Osteocyte (in vitro differentiated cells): ENCODE results near the gene MTX2. TPM values are rescaled to one million over a fixed set of nuclear protein-coding genes. Genes with fewer than 3 reads are reported as not detected.

Source experiments
- DNase-seq: peaks from one replicate; pipeline ENCODE4 v3.0.0; 2021; ENCODE audit warnings: mixed read lengths; ENCODE audit not compliant: unreplicated experiment; ENCODE audit errors: extremely low spot score
- H3K27ac Mint-ChIP-seq: one replicate; pipeline ENCODE4 v1.8.0; 2021; ENCODE audit warnings: mild to moderate bottlenecking, mixed read lengths; ENCODE audit not compliant: unreplicated experiment
- H3K27me3 Mint-ChIP-seq: one replicate; pipeline ENCODE4 v1.8.0; 2021; ENCODE audit warnings: mixed read lengths; ENCODE audit not compliant: unreplicated experiment
- H3K36me3 Mint-ChIP-seq: one replicate; pipeline ENCODE4 v1.8.0; 2021; ENCODE audit warnings: mixed read lengths; ENCODE audit not compliant: unreplicated experiment
- H3K4me1 Mint-ChIP-seq: one replicate; pipeline ENCODE4 v1.8.0; 2021; ENCODE audit warnings: mixed read lengths; ENCODE audit not compliant: unreplicated experiment
- H3K4me3 Mint-ChIP-seq: one replicate; pipeline ENCODE4 v1.8.0; 2021; ENCODE audit warnings: mild to moderate bottlenecking, moderate library complexity, mixed read lengths; ENCODE audit not compliant: unreplicated experiment
- H3K9me3 Mint-ChIP-seq: one replicate; pipeline ENCODE4 v1.8.0; 2021; ENCODE audit warnings: mixed read lengths; ENCODE audit not compliant: unreplicated experiment
- total RNA-seq: library from RNA; stranded (reverse); gene quantifications from 2 replicates; pipeline ENCODE4 v1.2.1, GENCODE V29; 2021
- TF ChIP-seq, protein P1 (sequence below): fragments of 200-600 bp; sonication (generic); IDR thresholded peaks from 2 replicates; pipeline ENCODE4 v1.5.0; 2021; ENCODE audit warnings: antibody characterized with exemption, mild to moderate bottlenecking, moderate library complexity

The MTX2 gene
- total RNA-seq, 1 donor from 2014 or later = 23.6 TPM

DNA sequence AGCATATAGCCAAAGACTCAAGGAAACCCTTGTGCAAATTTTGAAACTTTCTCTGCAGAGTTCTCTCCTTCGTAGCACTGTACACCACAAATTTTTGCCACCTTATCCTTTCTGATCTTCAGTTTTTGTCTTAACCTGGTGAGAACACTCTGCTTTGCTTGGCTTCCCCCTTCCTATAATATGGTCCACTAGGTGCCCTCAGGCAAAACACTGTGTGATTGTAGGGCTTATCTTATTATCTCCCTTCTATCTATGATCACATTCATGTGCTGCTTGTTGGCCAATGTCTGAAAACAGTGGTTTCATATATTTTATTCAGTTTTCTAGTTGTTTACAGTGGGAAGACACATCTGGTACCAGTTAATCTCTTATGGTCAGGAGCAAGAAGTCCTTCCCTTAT lies 111.1 kb downstream of the MTX2 start:
- no peak for DNase-seq
- Mint-ChIP-seq H3K36me3 (peaks cover 3% of the 10 kb centered on the region), H3K27me3 (peaks cover 37% of the 10 kb centered on the region), H3K4me1 (no peaks in the 10 kb centered on the region), H3K9me3 (peaks cover 19% of the 10 kb centered on the region), H3K4me3 (no peak overlapping the region), H3K27ac (no peak overlapping the region)
- TF ChIP-seq, protein P1, sequence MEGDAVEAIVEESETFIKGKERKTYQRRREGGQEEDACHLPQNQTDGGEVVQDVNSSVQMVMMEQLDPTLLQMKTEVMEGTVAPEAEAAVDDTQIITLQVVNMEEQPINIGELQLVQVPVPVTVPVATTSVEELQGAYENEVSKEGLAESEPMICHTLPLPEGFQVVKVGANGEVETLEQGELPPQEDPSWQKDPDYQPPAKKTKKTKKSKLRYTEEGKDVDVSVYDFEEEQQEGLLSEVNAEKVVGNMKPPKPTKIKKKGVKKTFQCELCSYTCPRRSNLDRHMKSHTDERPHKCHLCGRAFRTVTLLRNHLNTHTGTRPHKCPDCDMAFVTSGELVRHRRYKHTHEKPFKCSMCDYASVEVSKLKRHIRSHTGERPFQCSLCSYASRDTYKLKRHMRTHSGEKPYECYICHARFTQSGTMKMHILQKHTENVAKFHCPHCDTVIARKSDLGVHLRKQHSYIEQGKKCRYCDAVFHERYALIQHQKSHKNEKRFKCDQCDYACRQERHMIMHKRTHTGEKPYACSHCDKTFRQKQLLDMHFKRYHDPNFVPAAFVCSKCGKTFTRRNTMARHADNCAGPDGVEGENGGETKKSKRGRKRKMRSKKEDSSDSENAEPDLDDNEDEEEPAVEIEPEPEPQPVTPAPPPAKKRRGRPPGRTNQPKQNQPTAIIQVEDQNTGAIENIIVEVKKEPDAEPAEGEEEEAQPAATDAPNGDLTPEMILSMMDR = no peak

DNA sequence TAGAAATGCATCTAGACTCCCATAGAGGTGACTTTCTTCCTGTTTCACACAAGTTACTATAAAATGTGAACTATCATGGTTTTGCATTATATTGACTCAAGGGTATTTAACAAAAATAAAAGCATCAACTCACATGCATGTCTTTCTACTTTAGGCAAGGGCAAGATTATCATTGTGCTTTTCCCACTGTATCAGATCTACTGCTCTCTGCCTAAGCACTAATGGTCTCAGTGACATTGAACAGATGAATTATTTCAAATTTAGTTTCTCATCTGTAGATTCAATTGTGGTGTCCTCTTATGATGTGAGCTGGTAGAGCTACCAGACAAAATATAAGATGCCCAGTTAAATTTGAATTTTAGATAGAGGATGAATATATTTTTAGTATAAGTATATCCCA lies 113.9 kb downstream of the MTX2 start:
- TF ChIP-seq, protein P1 = no peak
- Mint-ChIP-seq H3K4me1 (peaks cover under 1% of the 10 kb centered on the region), H3K36me3 (peaks cover 3% of the 10 kb centered on the region), H3K27ac (no peak overlapping the region), H3K4me3 (no peak overlapping the region), H3K27me3 (peaks cover 49% of the 10 kb centered on the region), H3K9me3 (peaks cover 19% of the 10 kb centered on the region)
- DNase-seq = no peak

DNA sequence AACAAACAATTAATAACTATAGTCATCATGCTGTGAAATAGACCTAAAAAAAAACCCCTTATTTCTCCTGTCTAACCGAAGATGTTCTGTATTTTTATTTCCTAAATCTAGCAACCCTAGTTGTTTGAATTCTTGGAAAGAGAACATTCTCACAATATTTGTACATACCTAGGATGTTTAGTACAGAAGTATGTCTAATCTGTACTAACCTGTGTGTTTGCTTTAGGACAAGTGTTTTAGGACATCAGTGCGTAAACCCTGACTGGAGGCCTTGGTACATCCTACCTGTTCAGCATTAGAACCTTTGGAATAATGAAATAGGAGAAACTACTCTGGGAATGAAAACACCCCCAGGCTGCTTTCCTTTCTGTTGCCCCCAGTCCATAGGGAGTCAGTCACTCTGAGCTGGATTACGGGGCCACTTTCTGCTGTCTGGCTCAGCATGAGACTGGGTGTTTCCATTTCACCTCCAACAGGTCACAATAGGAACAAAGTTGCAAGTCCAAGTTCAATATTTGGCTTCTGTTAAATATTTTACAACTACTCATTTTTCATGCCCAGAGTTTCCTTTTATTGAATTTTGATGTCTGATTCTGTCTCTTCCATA lies 114.7 kb downstream of the MTX2 start:
- Mint-ChIP-seq H3K27ac (no peak overlapping the region), H3K27me3 (peaks cover 52% of the 10 kb centered on the region), H3K9me3 (peaks cover 11% of the 10 kb centered on the region), H3K36me3 (no peaks in the 10 kb centered on the region), H3K4me3 (no peak overlapping the region), H3K4me1 (peaks cover 7% of the 10 kb centered on the region)
- no peak for DNase-seq
- TF ChIP-seq, protein P1 = no peak

DNA sequence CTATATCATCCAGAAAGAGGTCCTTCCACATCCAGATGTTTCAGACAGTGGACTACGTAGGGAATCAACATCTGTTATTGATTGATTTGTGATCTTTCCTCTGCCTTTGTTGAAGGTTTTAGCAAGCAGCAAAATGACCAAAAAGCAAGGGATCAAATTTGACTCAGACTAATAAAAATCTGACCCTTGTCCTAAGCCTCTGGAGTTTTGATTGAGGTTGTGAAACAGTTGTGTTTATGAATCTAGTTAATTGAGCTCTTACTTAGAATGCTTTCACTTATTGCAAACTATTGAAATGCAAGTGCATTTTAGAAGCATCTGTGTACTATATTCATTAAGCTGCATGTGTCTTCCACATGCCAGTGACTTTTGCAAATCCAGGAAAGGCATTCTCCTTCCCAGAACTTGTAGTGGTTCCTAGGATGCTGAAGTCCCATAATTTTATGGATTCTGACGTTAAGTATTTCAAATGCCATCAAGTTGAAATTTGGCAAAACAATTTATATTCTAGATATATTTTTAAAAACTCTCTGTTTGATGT lies 116.0 kb downstream of the MTX2 start:
- peaks cover 17% of the 10 kb centered on the region for H3K4me1 Mint-ChIP-seq
- no peaks in the 10 kb centered on the region for H3K36me3 Mint-ChIP-seq
- H3K27me3 Mint-ChIP-seq = peaks cover 45% of the 10 kb centered on the region
- DNase-seq = no peak
- TF ChIP-seq, protein P1 = no peak
- no peak overlapping the region for H3K27ac Mint-ChIP-seq
- no peaks in the 10 kb centered on the region for H3K9me3 Mint-ChIP-seq
- no peak overlapping the region for H3K4me3 Mint-ChIP-seq

DNA sequence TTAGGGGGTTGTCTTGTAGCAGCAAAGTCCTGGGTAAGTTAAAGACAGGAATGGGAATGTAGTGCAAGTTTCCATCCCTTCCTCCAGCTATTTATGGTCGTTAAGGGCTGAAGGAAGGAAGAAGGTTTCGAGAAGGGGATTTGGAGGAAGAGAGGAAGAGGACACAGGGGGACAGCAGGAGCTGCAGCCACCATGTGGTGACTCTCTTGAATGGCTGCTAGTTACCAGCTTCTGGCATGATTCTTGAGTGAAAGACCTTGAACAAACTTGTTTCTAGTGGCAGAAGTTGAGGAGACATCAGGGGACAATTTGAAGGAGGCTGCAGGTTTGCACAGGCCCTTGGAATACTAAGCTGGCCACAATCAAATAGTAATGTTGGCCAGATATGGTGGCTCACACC lies 116.6 kb downstream of the MTX2 start:
- no peak for DNase-seq
- Mint-ChIP-seq H3K9me3 (no peaks in the 10 kb centered on the region), H3K27ac (no peak overlapping the region), H3K4me1 (peaks cover 23% of the 10 kb centered on the region), H3K36me3 (no peaks in the 10 kb centered on the region), H3K4me3 (no peak overlapping the region), H3K27me3 (peaks cover 42% of the 10 kb centered on the region)
- TF ChIP-seq, protein P1 = no peak

Other genes starting within 250 kb of the MTX2 start
- not detected in 2 replicates for gene EVX2, start 185.5 kb upstream of the MTX2 start, total RNA-seq
- gene HOXD13, start 176.7 kb upstream of the MTX2 start, total RNA-seq = not detected in 2 replicates
- gene HOXD12, start 169.6 kb upstream of the MTX2 start, total RNA-seq = not detected in 2 replicates
- not detected in 2 replicates for gene HOXD11, start 162.2 kb upstream of the MTX2 start, total RNA-seq
- gene HOXD10, start 152.7 kb upstream of the MTX2 start, total RNA-seq = not detected in 2 replicates
- not detected in 2 replicates for gene HOXD9, start 146.7 kb upstream of the MTX2 start, total RNA-seq
- gene HOXD8, start 139.7 kb upstream of the MTX2 start, total RNA-seq = not detected in 2 replicates
- gene HOXD4, start 117.9 kb upstream of the MTX2 start, total RNA-seq = not detected in 2 replicates
- not detected in 2 replicates for gene HOXD3, start 112.1 kb upstream of the MTX2 start, total RNA-seq
- not detected in 2 replicates for gene HOXD1, start 80.8 kb upstream of the MTX2 start, total RNA-seq